ENCODE data around the gene KIAA0753.

KIAA0753 gene

DNA sequence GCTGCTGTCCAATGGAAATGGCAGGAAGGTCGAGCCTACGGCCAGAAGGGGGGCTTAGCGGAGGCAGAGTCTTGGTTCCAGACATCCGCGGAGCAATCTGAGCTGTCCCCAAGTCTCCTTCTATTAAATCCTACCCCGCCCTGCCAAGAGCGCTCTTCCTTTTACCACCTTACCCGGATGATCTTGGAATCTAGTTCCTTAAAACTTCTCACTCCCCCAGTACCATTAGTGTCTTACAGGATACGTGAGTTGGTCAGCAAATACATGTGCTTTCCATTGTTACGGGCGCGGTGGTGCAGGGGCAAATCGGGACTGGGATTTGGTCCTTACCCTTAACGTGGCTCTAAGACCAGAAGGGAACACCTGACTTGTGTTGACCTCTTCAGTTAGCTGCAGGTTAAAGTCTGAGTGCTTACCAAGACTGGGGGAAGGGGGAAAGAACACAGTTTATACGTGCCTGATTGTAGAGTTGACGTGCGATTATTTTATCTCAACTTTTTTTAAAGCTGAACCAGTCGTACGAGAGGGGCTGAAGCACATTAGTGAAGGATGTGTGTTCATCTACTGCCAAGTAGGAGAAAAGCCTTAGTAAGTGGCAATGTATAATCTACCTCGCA is 844 bp upstream of the KIAA0753 start:
- Histone ChIP-seq H3K4me1 (ENCODE audit: control insufficient read depth, insufficient read depth, low read length, unreplicated experiment) (peaks cover 28% of the 10 kb centered on the region), H3K79me2 (ENCODE audit: control insufficient read depth, insufficient read depth, low read length, unreplicated experiment) (peaks cover 51% of the 10 kb centered on the region), H2AFZ (ENCODE audit: low read length, unreplicated experiment) (no peak overlapping the region), H3K4me3 (ENCODE audit: low read depth, low read length) (peak overlapping the region; percentile 81), H3K27me3 (ENCODE audit: insufficient read depth, low read length) (no peaks in the 10 kb centered on the region), H3K36me3 (ENCODE audit: insufficient read depth, low read length) (peaks cover 12% of the 10 kb centered on the region; the same call in 1 of the 2 replicates), H3K27ac (ENCODE audit: low read depth, low read length) (peak overlapping the region; percentile 34)

DNA sequence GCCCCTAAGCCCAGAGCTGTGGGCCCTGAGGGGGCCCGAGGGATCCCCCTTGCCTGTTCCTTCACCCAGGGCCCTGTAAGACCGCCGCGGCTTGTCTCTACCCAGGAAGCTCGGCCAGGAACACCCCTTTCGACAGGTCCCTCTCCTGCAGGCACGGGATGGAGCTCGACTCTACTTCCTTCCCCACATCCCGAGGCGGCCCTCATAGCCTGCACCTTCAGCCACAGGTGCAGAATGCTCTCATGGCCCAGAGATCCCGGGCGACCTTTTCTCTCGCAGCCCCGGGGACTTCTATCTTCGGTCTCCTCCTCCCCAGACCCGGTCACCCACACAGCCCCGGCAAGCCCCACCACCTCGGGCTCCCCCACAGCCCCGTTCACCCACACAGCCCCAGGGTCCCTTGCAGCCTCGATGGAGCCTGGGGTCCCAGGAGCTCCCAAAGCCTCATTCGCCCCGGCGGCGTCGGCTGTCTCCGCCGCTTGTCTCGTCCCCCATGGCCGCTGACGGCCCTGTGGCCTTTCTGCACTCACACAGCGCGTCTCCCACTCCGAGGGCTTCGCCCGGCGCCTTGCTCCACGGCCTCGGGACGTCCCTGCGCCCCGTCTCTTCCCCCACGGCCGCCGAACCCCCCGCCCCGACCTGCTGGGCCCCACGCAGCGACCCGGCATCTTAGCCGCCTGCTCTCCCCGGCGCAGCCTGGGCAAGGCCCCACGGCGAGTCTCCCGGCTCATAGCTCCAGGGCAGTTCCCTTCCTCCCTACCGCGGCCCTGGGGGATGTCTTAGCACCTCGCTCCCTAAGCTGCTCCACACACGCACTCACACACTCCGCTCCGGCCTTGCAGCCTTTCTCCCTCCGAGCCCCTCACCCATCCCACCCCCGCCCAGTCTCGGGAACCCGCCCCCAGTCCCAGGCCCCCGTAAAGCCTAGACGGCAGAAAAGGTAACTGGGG is 650 bp downstream of the KIAA0753 start:
- Histone ChIP-seq H3K36me3 (ENCODE audit: insufficient read depth, low read length) (peaks cover 10% of the 10 kb centered on the region), H3K4me3 (ENCODE audit: low read depth, low read length) (peak overlapping the region; percentile 81), H2AFZ (ENCODE audit: low read length, unreplicated experiment) (peak overlapping the region; percentile 91), H3K4me1 (ENCODE audit: control insufficient read depth, insufficient read depth, low read length, unreplicated experiment) (peaks cover 28% of the 10 kb centered on the region), H3K27ac (ENCODE audit: low read depth, low read length) (peak overlapping the region; percentile 74), H3K79me2 (ENCODE audit: control insufficient read depth, insufficient read depth, low read length, unreplicated experiment) (peaks cover 42% of the 10 kb centered on the region), H3K27me3 (ENCODE audit: insufficient read depth, low read length) (no peaks in the 10 kb centered on the region)

- Histone ChIP-seq H3K36me3 (ENCODE audit: insufficient read depth, low read length) (peaks cover 17% of the 10 kb centered on the region), H3K27ac (ENCODE audit: low read depth, low read length) (no peak overlapping the region), H3K4me3 (ENCODE audit: low read depth, low read length) (peak overlapping the region; percentile 81), H2AFZ (ENCODE audit: low read length, unreplicated experiment) (no peak overlapping the region), H3K27me3 (ENCODE audit: insufficient read depth, low read length) (no peaks in the 10 kb centered on the region), H3K79me2 (ENCODE audit: control insufficient read depth, insufficient read depth, low read length, unreplicated experiment) (peaks cover 41% of the 10 kb centered on the region), H3K4me1 (ENCODE audit: control insufficient read depth, insufficient read depth, low read length, unreplicated experiment) (peaks cover 28% of the 10 kb centered on the region)
Observed at GRCh38 chr17:6639014-6639585, 1.4 kb downstream of the KIAA0753 start.

GRCh38 chr17:6638046-6638908 is 2.2 kb downstream of the KIAA0753 start:
- Histone ChIP-seq H2AFZ (ENCODE audit: low read length, unreplicated experiment) (no peak overlapping the region), H3K4me1 (ENCODE audit: control insufficient read depth, insufficient read depth, low read length, unreplicated experiment) (peaks cover 22% of the 10 kb centered on the region), H3K79me2 (ENCODE audit: control insufficient read depth, insufficient read depth, low read length, unreplicated experiment) (peaks cover 34% of the 10 kb centered on the region), H3K36me3 (ENCODE audit: insufficient read depth, low read length) (peaks cover 15% of the 10 kb centered on the region), H3K27me3 (ENCODE audit: insufficient read depth, low read length) (no peaks in the 10 kb centered on the region), H3K4me3 (ENCODE audit: low read depth, low read length) (no peak overlapping the region; the same call in 1 of the 2 replicates), H3K27ac (ENCODE audit: low read depth, low read length) (no peak overlapping the region)

- Histone ChIP-seq H3K36me3 (ENCODE audit: insufficient read depth, low read length) (peaks cover 22% of the 10 kb centered on the region), H3K4me3 (ENCODE audit: low read depth, low read length) (no peak overlapping the region), H3K27me3 (ENCODE audit: insufficient read depth, low read length) (no peaks in the 10 kb centered on the region), H3K79me2 (ENCODE audit: control insufficient read depth, insufficient read depth, low read length, unreplicated experiment) (peaks cover 34% of the 10 kb centered on the region), H2AFZ (ENCODE audit: low read length, unreplicated experiment) (no peak overlapping the region), H3K27ac (ENCODE audit: low read depth, low read length) (no peak overlapping the region), H3K4me1 (ENCODE audit: control insufficient read depth, insufficient read depth, low read length, unreplicated experiment) (peaks cover 13% of the 10 kb centered on the region)
Observed at GRCh38 chr17:6637458-6637840, 3.1 kb downstream of the KIAA0753 start.

DNA sequence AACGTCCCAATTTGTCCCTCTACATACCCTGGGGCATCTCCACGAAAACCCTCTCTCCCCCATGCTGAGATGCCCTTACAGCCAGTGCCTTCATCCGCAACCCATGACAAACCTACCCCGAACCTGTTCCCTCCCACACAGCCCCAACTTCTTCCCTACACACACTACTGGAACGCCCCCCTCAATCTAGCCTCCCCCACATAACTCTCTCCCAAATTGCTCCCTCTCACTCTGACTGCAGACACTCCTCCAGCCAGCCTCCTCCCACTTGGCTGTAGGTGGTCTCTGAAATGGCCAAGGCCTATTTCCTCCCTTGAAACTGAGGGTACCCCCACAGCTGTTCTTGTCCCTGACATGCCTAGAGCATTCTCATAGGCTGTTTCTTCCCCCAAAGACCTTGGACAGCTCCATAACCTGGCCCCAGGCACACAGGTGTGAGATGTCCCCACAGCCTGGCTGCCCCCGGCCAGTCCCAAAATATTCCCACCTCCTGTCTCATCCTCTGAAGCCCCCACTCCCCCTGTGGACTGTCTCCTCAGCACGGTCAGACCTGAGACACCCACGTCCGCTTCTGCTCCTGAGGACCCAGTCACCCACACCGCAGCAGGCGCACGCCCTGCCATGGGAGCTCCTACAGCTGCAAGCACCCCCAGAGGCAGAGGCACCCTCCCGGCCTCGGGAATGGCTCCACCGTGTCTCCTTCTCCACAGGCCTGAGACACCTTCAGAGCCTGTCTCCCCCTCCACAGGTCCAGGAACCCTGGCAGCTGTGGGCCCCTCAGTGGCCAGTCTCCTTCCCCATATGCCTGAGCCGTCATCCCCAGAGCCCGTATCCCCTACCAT is 3.7 kb downstream of the KIAA0753 start:
- Histone ChIP-seq H3K27me3 (ENCODE audit: insufficient read depth, low read length) (no peaks in the 10 kb centered on the region), H3K27ac (ENCODE audit: low read depth, low read length) (no peak overlapping the region), H3K36me3 (ENCODE audit: insufficient read depth, low read length) (peaks cover 24% of the 10 kb centered on the region), H3K4me3 (ENCODE audit: low read depth, low read length) (no peak overlapping the region), H3K4me1 (ENCODE audit: control insufficient read depth, insufficient read depth, low read length, unreplicated experiment) (peaks cover 7% of the 10 kb centered on the region), H3K79me2 (ENCODE audit: control insufficient read depth, insufficient read depth, low read length, unreplicated experiment) (peaks cover 28% of the 10 kb centered on the region), H2AFZ (ENCODE audit: low read length, unreplicated experiment) (no peak overlapping the region)

DNA sequence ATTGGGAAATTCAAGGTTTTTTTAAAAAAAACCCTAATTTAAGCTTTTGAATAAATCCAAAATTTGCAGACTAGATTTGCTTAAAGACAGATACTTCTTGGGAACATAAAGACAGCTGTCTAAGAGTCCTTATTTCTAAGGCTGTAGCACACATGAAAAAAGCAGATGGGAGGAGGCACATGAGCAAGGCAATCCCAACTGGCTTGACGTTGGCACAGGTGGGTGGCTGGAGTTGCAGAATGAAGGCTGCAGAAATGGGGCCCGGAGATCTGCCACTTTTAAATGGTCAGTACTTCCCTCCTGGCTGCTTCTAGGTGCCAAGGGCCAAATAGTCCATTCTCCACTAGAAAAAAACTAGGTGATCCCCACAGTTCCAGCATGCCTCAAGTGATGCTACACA is 4.4 kb downstream of the KIAA0753 start:
- H3K36me3 ChIP-seq (ENCODE audit: insufficient read depth, low read length) = peaks cover 24% of the 10 kb centered on the region
- H3K79me2 ChIP-seq (ENCODE audit: control insufficient read depth, insufficient read depth, low read length, unreplicated experiment) = peaks cover 21% of the 10 kb centered on the region
- no peaks in the 10 kb centered on the region for H3K27me3 ChIP-seq (ENCODE audit: insufficient read depth, low read length)
- peaks cover 4% of the 10 kb centered on the region for H3K4me1 ChIP-seq (ENCODE audit: control insufficient read depth, insufficient read depth, low read length, unreplicated experiment)
- no peak overlapping the region for H3K27ac ChIP-seq (ENCODE audit: low read depth, low read length)
- H2AFZ ChIP-seq (ENCODE audit: low read length, unreplicated experiment) = no peak overlapping the region
- H3K4me3 ChIP-seq (ENCODE audit: low read depth, low read length) = no peak overlapping the region

- Histone ChIP-seq H2AFZ (ENCODE audit: low read length, unreplicated experiment) (no peak overlapping the region), H3K79me2 (ENCODE audit: control insufficient read depth, insufficient read depth, low read length, unreplicated experiment) (peaks cover 4% of the 10 kb centered on the region), H3K27ac (ENCODE audit: low read depth, low read length) (no peak overlapping the region), H3K36me3 (ENCODE audit: insufficient read depth, low read length) (peaks cover 35% of the 10 kb centered on the region), H3K4me3 (ENCODE audit: low read depth, low read length) (no peak overlapping the region), H3K4me1 (ENCODE audit: control insufficient read depth, insufficient read depth, low read length, unreplicated experiment) (no peaks in the 10 kb centered on the region), H3K27me3 (ENCODE audit: insufficient read depth, low read length) (no peaks in the 10 kb centered on the region)
Observed at GRCh38 chr17:6633263-6633662, 7.2 kb downstream of the KIAA0753 start.

DNA sequence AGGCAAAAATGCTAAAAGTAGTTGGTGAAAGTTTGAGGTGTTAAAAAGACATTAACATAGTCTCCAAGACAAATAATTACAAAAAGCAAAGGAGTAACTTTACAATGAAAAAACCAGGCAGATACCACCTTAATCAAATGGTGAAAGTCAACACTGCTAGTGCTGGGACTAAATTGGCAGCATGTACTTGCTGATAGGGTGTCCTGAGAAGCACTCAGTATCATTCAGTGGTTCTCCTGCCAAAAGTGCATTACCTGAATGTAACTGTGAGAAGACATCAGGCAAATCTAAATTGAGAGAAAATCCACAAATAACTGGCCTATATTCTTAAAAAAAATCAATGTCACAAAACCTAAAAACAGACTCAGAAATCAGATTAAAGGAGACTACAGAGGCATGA is 8.0 kb downstream of the KIAA0753 start:
- H3K4me3 ChIP-seq (ENCODE audit: low read depth, low read length) = no peak overlapping the region
- peaks cover 4% of the 10 kb centered on the region for H3K79me2 ChIP-seq (ENCODE audit: control insufficient read depth, insufficient read depth, low read length, unreplicated experiment)
- no peak overlapping the region for H2AFZ ChIP-seq (ENCODE audit: low read length, unreplicated experiment)
- peaks cover 1% of the 10 kb centered on the region for H3K4me1 ChIP-seq (ENCODE audit: control insufficient read depth, insufficient read depth, low read length, unreplicated experiment)
- peaks cover 35% of the 10 kb centered on the region for H3K36me3 ChIP-seq (ENCODE audit: insufficient read depth, low read length)
- H3K27me3 ChIP-seq (ENCODE audit: insufficient read depth, low read length) = no peaks in the 10 kb centered on the region
- H3K27ac ChIP-seq (ENCODE audit: low read depth, low read length) = no peak overlapping the region
